HUES6 (cell line): Measurements from ENCODE around the gene NXNL1.
"Not testable (repeated sequence)": the region's sequence is repeated elsewhere in the genome, so short reads cannot be mapped to it uniquely, and the experiment has no call there.

Source experiments
- H3K27ac ChIP-seq: 2 replicates; pipeline ENCODE4 v1.7.0; 2013; ENCODE audit warnings: low read depth, mild to moderate bottlenecking, low read length, inconsistent platforms
- H3K27me3 ChIP-seq: 2 replicates; pipeline ENCODE4 v1.6.1; 2013; ENCODE audit warnings: low read length; ENCODE audit not compliant: control insufficient read depth, insufficient read depth
- H3K36me3 ChIP-seq: 2 replicates; pipeline ENCODE4 v1.6.1; 2013; ENCODE audit warnings: low read length; ENCODE audit not compliant: control insufficient read depth, insufficient read depth
- H3K4me1 ChIP-seq: 2 replicates; pipeline ENCODE4 v1.6.1; 2013; ENCODE audit warnings: low read length; ENCODE audit not compliant: control insufficient read depth, insufficient read depth
- H3K4me3 ChIP-seq: 2 replicates; pipeline ENCODE4 v1.5.1; 2013; ENCODE audit warnings: low read depth, low read length
- H3K9ac ChIP-seq: one replicate; pipeline ENCODE4 v1.6.1; 2013; ENCODE audit warnings: mild to moderate bottlenecking, low read length
- H3K9me3 ChIP-seq: 2 replicates; pipeline ENCODE4 v1.6.1; 2013; ENCODE audit warnings: low read depth, low read length; ENCODE audit not compliant: control insufficient read depth, insufficient read depth

NXNL1 gene

DNA sequence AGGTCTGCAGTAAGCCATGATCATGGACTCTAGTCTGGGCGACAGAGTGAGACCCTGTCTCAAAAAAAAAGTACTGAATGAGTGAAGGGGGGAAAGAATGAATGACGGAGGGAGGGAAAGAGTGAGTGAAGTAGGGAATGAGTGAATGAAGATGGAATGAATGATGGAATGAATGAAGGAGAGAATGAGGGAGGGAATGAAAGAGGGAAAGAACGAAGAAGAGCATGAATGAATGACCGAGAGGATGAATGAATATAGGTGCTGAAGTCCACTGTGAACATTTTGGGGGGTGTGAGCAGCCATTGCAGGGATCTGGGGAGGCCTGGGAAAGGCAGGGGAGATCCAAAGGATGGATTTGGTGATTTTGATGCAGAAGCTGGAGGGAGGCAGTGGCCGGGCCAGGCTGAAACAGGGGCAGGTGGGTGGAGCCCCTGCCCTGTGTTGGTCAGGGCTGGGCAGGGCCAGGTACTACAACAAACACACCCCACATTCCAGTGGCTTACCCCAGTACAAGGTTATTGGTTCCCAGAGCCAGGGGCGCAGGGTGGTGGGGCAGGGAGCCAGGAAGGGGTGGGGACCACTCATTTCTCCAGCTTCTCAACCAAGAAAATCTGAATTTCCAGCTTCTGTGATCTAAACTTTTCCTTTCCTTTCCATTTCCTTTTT is 23.9 kb upstream of the NXNL1 start:
- Histone ChIP-seq H3K4me3 (no peak overlapping the region), H3K27ac (no peak overlapping the region), H3K9ac (no peak overlapping the region), H3K4me1 (peaks cover 23% of the 10 kb centered on the region), H3K9me3 (no peaks in the 10 kb centered on the region), H3K27me3 (no peaks in the 10 kb centered on the region), H3K36me3 (no peaks in the 10 kb centered on the region)

DNA sequence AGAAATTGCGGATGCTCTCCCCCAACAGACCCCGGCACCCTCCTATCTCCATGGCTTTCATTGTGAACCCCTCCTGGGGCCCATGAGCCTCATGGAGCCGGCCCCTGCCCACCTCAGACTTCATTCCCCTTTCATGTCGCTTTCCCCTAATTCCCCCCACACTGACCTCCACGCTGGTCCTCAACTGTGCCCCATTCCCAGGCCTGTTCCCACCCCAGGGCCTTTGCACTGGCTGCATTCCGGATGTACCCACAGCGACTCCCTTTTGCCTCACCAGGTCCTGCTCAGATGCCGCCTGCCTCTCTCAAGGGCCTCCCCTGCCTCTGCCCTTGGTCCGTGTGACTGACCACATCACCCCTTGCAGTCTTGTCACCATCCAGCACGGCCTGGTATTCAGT is 22.9 kb upstream of the NXNL1 start:
- Histone ChIP-seq H3K9ac (no peak overlapping the region), H3K4me1 (peaks cover 16% of the 10 kb centered on the region), H3K27me3 (no peaks in the 10 kb centered on the region), H3K4me3 (no peak overlapping the region), H3K9me3 (no peaks in the 10 kb centered on the region), H3K27ac (no peak overlapping the region), H3K36me3 (no peaks in the 10 kb centered on the region)

DNA sequence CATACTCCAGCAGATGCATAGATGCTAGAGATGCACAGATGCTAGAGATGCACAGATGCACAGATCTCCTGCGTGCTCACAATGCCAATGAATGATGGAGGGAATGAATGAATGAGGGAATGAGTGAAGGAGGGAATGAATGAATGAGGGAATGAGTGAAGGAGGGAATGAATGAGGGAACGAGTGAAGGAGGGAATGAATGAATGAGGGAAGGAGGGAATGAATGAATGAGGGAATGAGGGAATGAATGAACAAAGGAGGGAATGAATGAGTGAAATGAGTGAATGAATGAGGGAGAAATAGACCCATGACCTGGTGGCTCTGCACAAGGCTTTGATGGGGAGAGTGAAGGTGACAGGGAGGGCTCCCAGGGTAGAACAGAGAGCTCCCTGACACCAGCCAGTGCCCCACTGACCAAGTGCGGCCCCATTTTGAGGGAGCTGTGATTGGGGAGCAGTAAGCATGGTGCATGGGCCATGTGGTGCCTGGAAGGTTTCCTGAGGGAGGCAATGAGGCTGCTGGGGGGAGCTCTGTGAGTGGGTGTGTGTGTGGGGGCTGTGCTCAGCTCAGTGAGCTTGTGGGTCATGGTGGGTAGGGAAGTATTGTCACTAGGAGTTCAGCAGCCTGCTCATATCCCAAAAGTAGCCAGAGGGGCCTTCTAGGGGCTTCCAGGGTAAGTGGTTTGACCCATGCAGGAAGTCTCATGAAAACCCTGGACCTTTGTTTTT is 22.3 kb upstream of the NXNL1 start:
- H3K4me1 ChIP-seq: peaks cover 11% of the 10 kb centered on the region; the same call in 1 of the 2 replicates
- H3K9me3 ChIP-seq: no peaks in the 10 kb centered on the region
- no peak overlapping the region for H3K27ac ChIP-seq
- H3K36me3 ChIP-seq: no peaks in the 10 kb centered on the region
- no peaks in the 10 kb centered on the region for H3K27me3 ChIP-seq
- no peak overlapping the region for H3K9ac ChIP-seq
- no peak overlapping the region for H3K4me3 ChIP-seq

DNA sequence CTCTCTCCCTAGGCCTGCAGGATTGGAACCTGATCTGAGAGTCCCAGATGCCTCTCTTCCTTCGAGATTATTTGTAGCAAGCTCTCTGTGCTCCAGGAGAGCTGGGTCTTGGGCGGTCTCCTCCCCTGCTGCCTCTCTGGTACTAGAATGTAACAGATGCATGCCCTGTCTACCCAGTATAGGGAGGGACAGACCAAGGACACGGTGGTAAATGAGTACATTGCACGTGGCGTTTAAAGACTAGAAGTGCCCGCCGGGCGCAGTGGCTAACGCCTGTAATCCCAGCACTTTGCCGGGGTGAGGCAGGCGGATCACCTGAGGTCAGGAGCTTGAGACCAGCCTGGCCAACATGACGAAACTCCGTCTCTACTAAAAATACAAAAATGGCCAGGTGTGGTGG is 21.3 kb upstream of the NXNL1 start:
- H3K36me3 ChIP-seq: no peaks in the 10 kb centered on the region
- no peak overlapping the region for H3K4me3 ChIP-seq
- H3K27me3 ChIP-seq: no peaks in the 10 kb centered on the region
- peaks cover 7% of the 10 kb centered on the region; the same call in 1 of the 2 replicates for H3K4me1 ChIP-seq
- H3K9ac ChIP-seq: no peak overlapping the region
- no peaks in the 10 kb centered on the region for H3K9me3 ChIP-seq
- H3K27ac ChIP-seq: no peak overlapping the region

DNA sequence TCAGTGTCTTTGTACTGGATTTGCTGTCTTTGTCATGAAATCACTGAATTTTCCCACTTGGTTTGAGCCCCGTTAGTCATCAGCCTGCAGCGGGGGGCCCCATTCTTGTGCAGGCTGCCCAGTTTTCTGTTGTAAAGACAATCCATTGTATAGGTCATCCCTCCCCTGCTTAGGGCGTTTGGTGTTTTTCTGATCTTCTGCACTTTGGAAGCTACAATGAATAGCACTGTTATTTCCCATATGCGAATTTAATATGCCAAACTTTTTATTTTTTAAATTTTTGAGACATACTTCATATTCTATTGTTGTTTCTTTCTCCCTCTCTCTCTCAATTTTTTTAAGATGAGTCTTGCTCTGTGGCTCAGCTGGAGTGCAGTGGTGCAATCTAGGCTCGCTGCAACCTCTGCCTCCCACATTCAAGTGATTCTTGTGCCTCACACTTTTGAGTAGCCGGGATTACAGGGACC is 18.6 kb upstream of the NXNL1 start:
- H3K4me1 ChIP-seq: peaks cover 7% of the 10 kb centered on the region; the same call in 1 of the 2 replicates
- H3K36me3 ChIP-seq: no peaks in the 10 kb centered on the region
- no peak overlapping the region for H3K9ac ChIP-seq
- no peak overlapping the region for H3K4me3 ChIP-seq
- H3K27me3 ChIP-seq: no peaks in the 10 kb centered on the region
- H3K9me3 ChIP-seq: no peaks in the 10 kb centered on the region
- H3K27ac ChIP-seq: no peak overlapping the region

DNA sequence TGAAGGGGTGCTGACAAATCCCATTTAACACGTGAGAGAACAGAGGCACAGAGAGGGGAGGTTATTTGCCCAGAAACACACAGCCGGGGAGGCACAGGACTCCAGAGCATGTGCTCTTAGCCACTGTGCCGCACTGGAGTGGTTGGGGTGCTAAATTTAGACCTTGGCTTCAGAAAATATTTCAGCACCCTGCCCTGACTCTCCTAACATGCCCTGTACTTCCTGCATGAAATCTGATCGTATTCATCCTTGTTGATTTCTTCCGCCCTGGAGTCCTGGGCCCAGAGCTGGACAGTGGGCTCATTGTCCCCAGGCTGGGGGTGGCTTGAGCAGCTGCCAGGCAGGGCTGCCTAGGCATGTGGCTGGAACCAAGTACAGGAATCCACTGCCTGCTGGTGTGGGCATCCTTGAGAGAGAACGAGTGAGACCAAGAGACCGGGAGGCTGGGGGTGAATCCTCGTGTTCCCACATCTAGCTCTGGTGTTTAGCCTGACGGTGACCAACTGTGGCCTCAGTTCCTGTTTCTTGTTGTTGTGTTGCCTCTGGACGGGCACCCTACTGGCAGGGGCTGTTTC is 14.9 kb upstream of the NXNL1 start:
- no peaks in the 10 kb centered on the region for H3K36me3 ChIP-seq
- no peak overlapping the region for H3K27ac ChIP-seq
- H3K9me3 ChIP-seq: no peaks in the 10 kb centered on the region
- no peak overlapping the region for H3K4me3 ChIP-seq
- H3K27me3 ChIP-seq: peaks cover 12% of the 10 kb centered on the region
- H3K9ac ChIP-seq: no peak overlapping the region
- H3K4me1 ChIP-seq: peaks cover 7% of the 10 kb centered on the region; the same call in 1 of the 2 replicates

DNA sequence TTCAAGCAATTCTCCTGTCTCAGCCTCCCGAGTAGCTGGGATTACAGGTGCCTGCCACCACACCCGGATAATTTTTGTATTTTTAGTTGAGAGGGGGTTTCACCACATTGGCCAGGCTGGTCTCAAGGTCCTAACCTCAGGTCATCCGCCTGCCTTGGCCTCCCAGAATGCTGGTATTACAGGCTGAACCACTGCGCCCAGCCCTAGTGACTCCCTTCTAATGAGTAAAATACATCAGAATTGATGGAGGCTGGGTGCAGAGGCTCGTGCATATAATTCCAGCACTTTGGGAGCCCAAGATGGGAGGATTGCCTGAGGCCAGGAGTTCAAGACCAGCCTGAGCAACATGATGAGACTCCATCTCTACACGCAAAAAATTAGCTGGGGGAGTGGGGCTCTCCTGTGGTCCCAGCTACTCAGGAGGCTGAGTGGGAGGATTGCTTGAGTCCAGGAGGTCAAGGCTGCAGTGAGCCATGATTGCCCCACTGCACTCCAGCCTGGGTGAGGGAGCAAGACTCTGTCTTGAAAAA is 14.3 kb upstream of the NXNL1 start:
- not testable (repeated sequence) for H3K27ac ChIP-seq, H3K4me3 ChIP-seq, H3K9me3 ChIP-seq, H3K36me3 ChIP-seq, H3K4me1 ChIP-seq, H3K9ac ChIP-seq
- H3K27me3 ChIP-seq: peaks cover 12% of the 10 kb centered on the region

DNA sequence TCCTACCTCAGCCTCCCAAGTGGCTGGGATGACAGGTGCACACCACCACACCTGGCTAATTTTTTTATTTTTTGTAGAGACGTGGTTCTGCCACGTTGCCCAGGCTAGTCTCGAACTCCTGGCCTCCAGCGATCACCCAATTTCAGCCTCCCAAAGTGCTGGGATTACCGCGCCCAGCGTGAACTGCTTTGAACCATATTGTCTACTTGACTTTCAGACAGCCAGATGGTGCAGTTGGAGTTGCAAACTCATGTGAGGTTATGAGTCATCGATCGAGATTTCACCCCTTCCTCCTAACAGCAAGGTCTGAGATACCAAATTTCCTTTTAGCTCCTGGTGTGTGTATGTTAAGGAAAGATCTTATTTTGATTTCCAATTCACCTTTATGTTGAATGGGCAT is 12.3 kb upstream of the NXNL1 start:
- Histone ChIP-seq H3K27ac (no peak overlapping the region), H3K27me3 (peaks cover 12% of the 10 kb centered on the region), H3K9me3 (no peaks in the 10 kb centered on the region), H3K9ac (no peak overlapping the region), H3K4me1 (peaks cover 15% of the 10 kb centered on the region), H3K4me3 (no peak overlapping the region), H3K36me3 (no peaks in the 10 kb centered on the region)

DNA sequence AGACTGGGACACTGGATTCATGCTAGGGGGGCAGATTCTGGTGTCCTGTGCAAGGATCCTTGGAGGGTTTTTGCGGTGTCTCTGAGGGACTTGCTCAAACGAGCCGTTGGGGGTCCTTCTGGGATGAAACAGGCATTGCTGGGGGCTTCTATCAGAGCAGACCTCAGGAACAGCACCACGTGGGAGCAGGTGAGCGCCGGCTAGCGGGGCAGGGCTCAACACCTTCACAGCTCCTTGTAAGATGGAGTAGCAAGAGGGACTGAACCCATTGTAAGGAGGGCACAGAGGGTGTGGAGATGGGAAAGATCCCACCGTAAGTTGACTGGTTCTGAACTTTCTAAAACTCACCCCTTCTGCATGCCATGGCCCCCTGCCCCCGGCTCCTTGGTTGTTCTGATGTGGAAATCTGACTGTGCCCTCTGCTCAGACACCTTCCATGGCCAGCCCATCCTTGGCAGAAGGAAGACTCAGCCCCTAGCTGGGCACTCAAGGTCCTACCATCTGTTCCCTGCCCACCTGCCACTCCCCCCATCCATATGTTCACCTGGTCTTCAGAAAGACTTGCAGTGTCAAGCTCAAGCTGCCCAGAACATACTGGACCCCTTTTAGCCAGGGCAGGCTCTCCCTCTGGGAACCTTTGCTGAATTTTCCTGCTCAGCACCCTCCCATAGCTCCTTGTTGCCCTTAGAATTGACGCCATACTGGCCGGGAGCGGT is 10.8 kb upstream of the NXNL1 start:
- no peaks in the 10 kb centered on the region for H3K9me3 ChIP-seq
- H3K27ac ChIP-seq: no peak overlapping the region
- peak overlapping the region; percentile 80 for H3K4me3 ChIP-seq
- H3K27me3 ChIP-seq: peaks cover 19% of the 10 kb centered on the region
- H3K9ac ChIP-seq: no peak overlapping the region
- H3K4me1 ChIP-seq: peaks cover 15% of the 10 kb centered on the region
- no peaks in the 10 kb centered on the region for H3K36me3 ChIP-seq

DNA sequence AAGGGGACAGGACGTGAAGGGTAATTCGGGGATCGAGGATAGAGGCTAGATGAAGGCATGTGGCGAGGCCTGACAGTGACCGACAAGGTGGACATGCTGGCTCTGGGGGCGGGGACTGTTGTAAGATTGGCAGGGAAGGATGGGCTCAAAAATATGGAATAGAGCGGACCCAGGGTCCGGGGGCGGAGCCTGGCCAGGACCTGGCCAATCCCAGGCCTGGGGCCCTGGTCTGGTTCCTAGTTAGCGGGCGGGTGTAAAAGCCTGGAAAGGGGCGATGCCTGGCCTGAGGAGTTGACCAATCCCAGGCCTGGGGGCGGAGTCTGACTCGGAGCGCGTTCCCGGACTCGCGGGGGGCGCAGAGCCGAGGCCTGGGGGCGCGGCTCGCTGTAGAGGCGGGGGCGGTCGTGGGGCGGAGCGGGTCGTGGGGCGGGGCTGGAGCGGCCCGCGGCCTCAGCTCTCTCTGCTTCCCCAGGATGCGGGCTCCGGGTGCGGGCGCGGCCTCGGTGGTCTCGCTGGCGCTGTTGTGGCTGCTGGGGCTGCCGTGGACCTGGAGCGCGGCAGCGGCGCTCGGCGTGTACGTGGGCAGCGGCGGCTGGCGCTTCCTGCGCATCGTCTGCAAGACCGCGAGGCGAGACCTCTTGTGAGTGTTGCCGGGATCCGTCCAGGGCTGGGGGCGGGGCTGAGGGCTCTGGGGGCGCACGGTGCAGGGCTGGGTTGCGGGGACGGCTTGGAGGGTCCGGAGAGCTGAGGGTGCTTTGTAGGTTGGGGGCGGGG is 9.5 kb upstream of the NXNL1 start, which contains the start of gene SLC27A1:
TSS of gene SLC27A1 (plus strand) at position 457 of the 774 bp plus-strand sequence. CDS start at position 474, 17 bp downstream.
- peaks cover 18% of the 10 kb centered on the region for H3K4me1 ChIP-seq
- no peak within 1 kb of the TSS for H3K27ac ChIP-seq

More for the DNA sequence above, 9.5 kb upstream of the NXNL1 start, which contains the start of gene SLC27A1:
- Histone ChIP-seq H3K9me3 (no peaks in the 10 kb centered on the region), H3K9ac (peak within 1 kb of the TSS; percentile 43), H3K4me3 (peak within 1 kb of the TSS; percentile 80), H3K36me3 (no peaks in the 10 kb centered on the region), H3K27me3 (peaks cover 19% of the 10 kb centered on the region)
